Activated CD8-positive, alpha-beta T cell treated with anti-CD3 and anti-CD28 coated beads for 36 hours (primary cell): ENCODE results near the gene AGBL4. TPM values are rescaled to one million over a fixed set of nuclear protein-coding genes. Genes with fewer than 3 reads are reported as not detected.

Source experiments
- ATAC-seq: fragments of 200-7000 bp; cut with Tn5 transposase; one replicate; pipeline ENCODE4 v1.10.0; 2021; ENCODE audit warnings: mild to moderate bottlenecking, moderate library complexity
- CTCF ChIA-PET: fragments of 350-600 bp; sonication (Branson Sonifier 250); formaldehyde crosslinking; loops from one replicate; lab custom pipeline; 2021; ENCODE audit warnings: antibody characterized with exemption; lab: Charles Lee
- POLR2A ChIA-PET: fragments of 350-600 bp; sonication (Branson Sonifier 250); formaldehyde crosslinking; loops from one replicate; lab custom pipeline; 2021; ENCODE audit warnings: antibody characterized with exemption; lab: Charles Lee
- DNase-seq: peaks from one replicate; pipeline ENCODE4 v3.0.0-alpha.2; 2020
- H3K27ac Mint-ChIP-seq: one replicate; pipeline ENCODE4 v1.8.0; 2021; ENCODE audit warnings: mild to moderate bottlenecking, mixed read lengths
- H3K27me3 Mint-ChIP-seq: one replicate; pipeline ENCODE4 v1.8.0; 2021; ENCODE audit warnings: mixed read lengths
- H3K36me3 Mint-ChIP-seq: one replicate; pipeline ENCODE4 v1.8.0; 2021; ENCODE audit warnings: low read depth, mixed read lengths
- H3K4me1 Mint-ChIP-seq: one replicate; pipeline ENCODE4 v1.8.0; 2021; ENCODE audit warnings: low read depth, mixed read lengths
- H3K4me3 Mint-ChIP-seq: one replicate; pipeline ENCODE4 v1.8.0; 2021; ENCODE audit warnings: mild to moderate bottlenecking, moderate library complexity, mixed read lengths
- H3K9me3 Mint-ChIP-seq: one replicate; pipeline ENCODE4 v1.8.0; 2021; ENCODE audit warnings: mixed read lengths
- CTCF ChIP-seq: fragments of 200-600 bp; IDR thresholded peaks from one replicate; pipeline ENCODE4 v1.8.0; 2022; ENCODE audit warnings: antibody characterized with exemption, mild to moderate bottlenecking
- intact Hi-C: fragments of 100-400 bp; cut with micrococcal nuclease; formaldehyde crosslinking; loops from one replicate; pipeline ENCODE4 v1.10.0; 2022
- total RNA-seq, 2 experiments: library from RNA; stranded (reverse); gene quantifications; one replicate each; pipeline ENCODE4 v1.2.3, GENCODE V29; 2021

AGBL4 gene
- total RNA-seq, 2 experiments from 2014 or later = 0.14 TPM; not detected in 1

- H3K27ac Mint-ChIP-seq = no peak overlapping the region
- no peak for TF ChIP-seq CTCF
- H3K4me3 Mint-ChIP-seq = no peak overlapping the region
- ATAC-seq (no peak), DNase-seq (no peak)
- ChIA-PET POLR2A (no interaction called here), CTCF (no interaction called here)
- H3K9me3 Mint-ChIP-seq = no peaks in the 10 kb centered on the region
- peaks cover 2% of the 10 kb centered on the region for H3K27me3 Mint-ChIP-seq
- no peaks in the 10 kb centered on the region for H3K36me3 Mint-ChIP-seq
- intact Hi-C loops = no loop called here
- H3K4me1 Mint-ChIP-seq = no peaks in the 10 kb centered on the region
These were observed 1361.9 kb downstream of the AGBL4 start for GRCh38 chr1:48661726-48662463.

- no peaks in the 10 kb centered on the region for H3K9me3 Mint-ChIP-seq
- no peaks in the 10 kb centered on the region for H3K36me3 Mint-ChIP-seq
- intact Hi-C loops = no loop called here
- no peak for TF ChIP-seq CTCF
- peaks cover 2% of the 10 kb centered on the region for H3K27me3 Mint-ChIP-seq
- ChIA-PET POLR2A (no interaction called here), CTCF (interaction anchor here (1.1 to 2.1 kb wide), 2 partner anchors 17 to 37 kb away, joined by 3 to 6 read pairs; no protein-coding TSS in a partner anchor)
- no peak overlapping the region for H3K27ac Mint-ChIP-seq
- no peak overlapping the region for H3K4me3 Mint-ChIP-seq
- no peak for DNase-seq
- H3K4me1 Mint-ChIP-seq = no peaks in the 10 kb centered on the region
- no peak for ATAC-seq
These were observed 1364.0 kb downstream of the AGBL4 start for GRCh38 chr1:48659801-48660200.

GRCh38 chr1:48657413-48657812 lies 1366.3 kb downstream of the AGBL4 start:
- intact Hi-C loops = no loop called here
- Mint-ChIP-seq H3K27me3 (no peaks in the 10 kb centered on the region), H3K27ac (no peak overlapping the region), H3K4me3 (no peak overlapping the region), H3K9me3 (no peaks in the 10 kb centered on the region), H3K36me3 (no peaks in the 10 kb centered on the region), H3K4me1 (no peaks in the 10 kb centered on the region)
- ATAC-seq (no peak), DNase-seq (no peak)
- TF ChIP-seq CTCF = no peak
- CTCF ChIA-PET = interaction anchor here (1.3 kb wide), 1 partner anchor 20 kb away, joined by 3 read pairs; no protein-coding TSS in a partner anchor
- POLR2A ChIA-PET = no interaction called here

- DNase-seq (no peak), ATAC-seq (no peak)
- H3K27me3 Mint-ChIP-seq = no peaks in the 10 kb centered on the region
- H3K36me3 Mint-ChIP-seq = no peaks in the 10 kb centered on the region
- H3K4me3 Mint-ChIP-seq = no peak overlapping the region
- no peak for TF ChIP-seq CTCF
- CTCF ChIA-PET = interaction anchor here (1.3 kb wide), 1 partner anchor 21 kb away, joined by 3 read pairs; no protein-coding TSS in a partner anchor
- no peaks in the 10 kb centered on the region for H3K4me1 Mint-ChIP-seq
- no peak overlapping the region for H3K27ac Mint-ChIP-seq
- H3K9me3 Mint-ChIP-seq = no peaks in the 10 kb centered on the region
- intact Hi-C loops = no loop called here
- POLR2A ChIA-PET = no interaction called here
These were observed 1369.0 kb downstream of the AGBL4 start for GRCh38 chr1:48654606-48655210.

GRCh38 chr1:48652334-48652733 lies 1371.4 kb downstream of the AGBL4 start:
- Mint-ChIP-seq H3K4me1 (no peaks in the 10 kb centered on the region), H3K27ac (no peak overlapping the region), H3K9me3 (no peaks in the 10 kb centered on the region), H3K4me3 (no peak overlapping the region), H3K27me3 (peaks cover 3% of the 10 kb centered on the region), H3K36me3 (no peaks in the 10 kb centered on the region)
- intact Hi-C loops = no loop called here
- ATAC-seq = no peak
- no peak for TF ChIP-seq CTCF
- ChIA-PET CTCF (no interaction called here), POLR2A (no interaction called here)
- DNase-seq = no peak
